GM12878 (cell line): ENCODE data around the gene NR1D1. TPM values are rescaled to one million over a fixed set of nuclear protein-coding genes. Genes with fewer than 3 reads are reported as not detected.

Source experiments
- BHLHE40 ChIP-seq, 2 experiments: fragments of 450-650 bp in 1 of 2; IDR thresholded peaks; 2 replicates each; pipeline ENCODE4 v1.6.1; 2011 to 2017; ENCODE audit warnings: low read depth in 2 of 2, borderline replicate concordance in 1 of 2, improper control_type of control experiment in 1 of 2, low read length in 1 of 2, mild to moderate bottlenecking in 1 of 2
- IKZF1 ChIP-seq: fragments of 450-650 bp; conservative IDR thresholded peaks from 2 replicates; pipeline ENCODE4 v1.6.1; 2017; ENCODE audit warnings: antibody characterized with exemption, mild to moderate bottlenecking
- IKZF2 ChIP-seq, 2 experiments: fragments of 450-650 bp; IDR thresholded peaks; 2 replicates each; pipeline ENCODE4 v1.6.1; 2017; ENCODE audit warnings: mild to moderate bottlenecking in 2 of 2, moderate library complexity in 2 of 2
- NBN ChIP-seq: fragments of 450-650 bp; IDR thresholded peaks from 2 replicates; pipeline ENCODE4 v1.6.1; 2016
- RAD51 ChIP-seq: fragments of 450-650 bp; IDR thresholded peaks from 2 replicates; pipeline ENCODE4 v1.6.1; 2016; ENCODE audit warnings: moderate library complexity, mild to moderate bottlenecking, inconsistent platforms
- STAT1 ChIP-seq: fragments of 450-650 bp; conservative IDR thresholded peaks from 2 replicates; pipeline ENCODE4 v1.6.1; 2014; ENCODE audit warnings: antibody characterized with exemption, mild to moderate bottlenecking
- ZBTB4 ChIP-seq: fragments of 450-650 bp; formaldehyde crosslinking; IDR thresholded peaks from 2 replicates; pipeline ENCODE4 v1.4.0; 2022; ENCODE audit warnings: mild to moderate bottlenecking, moderate library complexity
- polyA plus RNA-seq, 11 experiments: library from polyadenylated mRNA; depleted of rRNA in 4 of 11; unstranded in 6 of 11; stranded (reverse) in 5 of 11; fragments of >200 nt; fragmentation: Nextera tagmentation in 4 of 11; fragmentation: Illumina TruSeq in 1 of 11; extraction: Ambion mirVana in 4 of 11; extraction: Trizol in 1 of 11; gene quantifications; 1 replicate in 1 of 11; 2 replicates in 10 of 11; pipeline versions ENCODE4 v1.2.1 to v1.2.3, GENCODE V29; 2011 to 2016; ENCODE audit warnings: inconsistent platforms in 2 of 11, missing spikeins in 2 of 11, low read depth in 1 of 11
- total RNA-seq, 4 experiments: library from RNA; depleted of rRNA in 3 of 4; stranded (reverse); fragments of >200 nt in 3 of 4; fragmentation: Illumina TruSeq in 1 of 4; extraction: Trizol in 1 of 4; gene quantifications; 2 replicates each; pipeline versions ENCODE4 v1.2.1 to v1.2.3, GENCODE V29; 2013 to 2021
- TF ChIP-seq, protein P1 (sequence below): fragments of 450-650 bp; IDR thresholded peaks from 2 replicates; pipeline ENCODE4 v1.6.1; 2016; ENCODE audit warnings: mild to moderate bottlenecking
- TF ChIP-seq, protein P2 (sequence below): fragments of 450-650 bp; IDR thresholded peaks from 2 replicates; pipeline ENCODE4 v1.6.1; 2017; ENCODE audit warnings: mild to moderate bottlenecking

Gene NR1D1
- total and polyA plus RNA-seq, 10 of the 15 experiments (the other 5 are each of a cell fraction or from before 2014, with no cell fraction given): 0.10 to 3.4 (median 0.94) TPM

DNA sequence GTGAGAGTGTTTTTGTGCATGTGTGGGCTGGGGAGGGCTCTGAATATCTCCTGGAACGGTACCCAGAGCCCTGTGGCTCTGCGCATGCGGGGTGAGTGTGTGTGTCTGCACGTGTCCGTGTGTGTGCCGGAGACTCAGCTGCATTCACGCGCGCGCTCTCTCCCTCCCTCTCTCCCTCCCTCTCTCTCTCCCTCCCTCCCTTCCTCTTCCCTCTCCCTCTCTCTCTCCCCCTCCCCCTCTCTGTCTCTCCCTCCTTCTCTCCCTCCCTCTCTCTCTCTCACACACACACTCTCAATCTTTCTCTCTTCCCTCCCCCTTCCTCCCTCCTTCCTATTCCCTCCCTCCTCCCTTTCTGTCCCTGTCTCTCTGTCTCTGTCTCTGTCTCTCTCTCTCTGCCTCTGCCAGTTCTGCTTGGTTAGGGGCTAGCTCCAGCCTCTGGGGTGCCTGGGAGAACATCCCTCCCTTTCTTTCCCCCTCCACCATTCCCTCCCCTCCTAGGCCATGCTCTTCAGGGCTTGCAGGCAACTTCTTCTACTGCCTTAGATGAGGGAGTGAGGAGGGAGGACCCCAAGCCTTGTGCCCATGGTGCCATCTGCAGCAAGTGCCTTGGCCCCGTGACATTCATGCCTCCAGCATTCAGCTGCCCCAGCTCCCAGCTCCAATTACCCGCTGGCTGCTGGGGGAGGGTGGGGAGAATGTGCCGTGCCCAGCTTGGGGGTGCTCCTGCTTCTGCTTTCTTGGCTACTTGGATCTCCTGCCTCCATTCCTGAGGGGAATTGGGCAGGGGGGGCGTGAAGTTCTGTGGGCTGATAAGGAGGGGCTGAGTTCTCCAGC is 31.3 kb downstream of the NR1D1 start (continued):
- TF ChIP-seq, protein P1, sequence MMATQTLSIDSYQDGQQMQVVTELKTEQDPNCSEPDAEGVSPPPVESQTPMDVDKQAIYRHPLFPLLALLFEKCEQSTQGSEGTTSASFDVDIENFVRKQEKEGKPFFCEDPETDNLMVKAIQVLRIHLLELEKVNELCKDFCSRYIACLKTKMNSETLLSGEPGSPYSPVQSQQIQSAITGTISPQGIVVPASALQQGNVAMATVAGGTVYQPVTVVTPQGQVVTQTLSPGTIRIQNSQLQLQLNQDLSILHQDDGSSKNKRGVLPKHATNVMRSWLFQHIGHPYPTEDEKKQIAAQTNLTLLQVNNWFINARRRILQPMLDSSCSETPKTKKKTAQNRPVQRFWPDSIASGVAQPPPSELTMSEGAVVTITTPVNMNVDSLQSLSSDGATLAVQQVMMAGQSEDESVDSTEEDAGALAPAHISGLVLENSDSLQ: no peak
- TF ChIP-seq ZBTB4 (CRISPR knock-in tag): no peak
- no peak for TF ChIP-seq STAT1
- TF ChIP-seq RAD51: peak; percentile 60; the same call in 1 of the 2 replicates
- TF ChIP-seq NBN: peak; percentile 77
- 0 out of 2 replicates have a peak, but pooled peaks have one; percentile 29 for TF ChIP-seq IKZF1
- TF ChIP-seq IKZF2 (IDR thresholded peaks at IDR 0.05): peak in 1 of 2 experiments; percentile 37; a peak in 2 of 4 replicates
- TF ChIP-seq, protein P2, sequence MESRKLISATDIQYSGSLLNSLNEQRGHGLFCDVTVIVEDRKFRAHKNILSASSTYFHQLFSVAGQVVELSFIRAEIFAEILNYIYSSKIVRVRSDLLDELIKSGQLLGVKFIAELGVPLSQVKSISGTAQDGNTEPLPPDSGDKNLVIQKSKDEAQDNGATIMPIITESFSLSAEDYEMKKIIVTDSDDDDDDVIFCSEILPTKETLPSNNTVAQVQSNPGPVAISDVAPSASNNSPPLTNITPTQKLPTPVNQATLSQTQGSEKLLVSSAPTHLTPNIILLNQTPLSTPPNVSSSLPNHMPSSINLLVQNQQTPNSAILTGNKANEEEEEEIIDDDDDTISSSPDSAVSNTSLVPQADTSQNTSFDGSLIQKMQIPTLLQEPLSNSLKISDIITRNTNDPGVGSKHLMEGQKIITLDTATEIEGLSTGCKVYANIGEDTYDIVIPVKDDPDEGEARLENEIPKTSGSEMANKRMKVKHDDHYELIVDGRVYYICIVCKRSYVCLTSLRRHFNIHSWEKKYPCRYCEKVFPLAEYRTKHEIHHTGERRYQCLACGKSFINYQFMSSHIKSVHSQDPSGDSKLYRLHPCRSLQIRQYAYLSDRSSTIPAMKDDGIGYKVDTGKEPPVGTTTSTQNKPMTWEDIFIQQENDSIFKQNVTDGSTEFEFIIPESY: no peak
- TF ChIP-seq BHLHE40 (IDR thresholded peaks at IDR 0.05; ENCODE audit: borderline replicate concordance in 1 of 2, low read depth in 2 of 2, low read length in 1 of 2): peak; percentile 96 to 98
